ENCODE measurements around the gene FADD.
A peak's percentile ranks its signal among the peaks of the same experiment; 100 is the strongest.
"Not testable (repeated sequence)": the region's sequence is repeated elsewhere in the genome, so short reads cannot be mapped to it uniquely, and the experiment has no call there.

The FADD gene

GRCh38 chr11:70203751-70204465 lies 812 bp downstream of the FADD start:
- Histone ChIP-seq H3K4me1 (ENCODE audit: insufficient read depth, low read length) (peaks cover 15% of the 10 kb centered on the region), H2AFZ (ENCODE audit: low read depth, low read length) (peak overlapping the region; percentile 80), H3K4me3 (ENCODE audit: low read length) (peak overlapping the region; percentile 84), H3K27me3 (ENCODE audit: insufficient read depth, low read length) (no peaks in the 10 kb centered on the region), H3K36me3 (ENCODE audit: insufficient read depth, low read length) (peaks cover 24% of the 10 kb centered on the region), H3K9me3 (ENCODE audit: low read length) (no peaks in the 10 kb centered on the region)

GRCh38 chr11:70204466-70204799 lies 1.3 kb downstream of the FADD start:
- Histone ChIP-seq H3K4me3 (ENCODE audit: low read length) (peak overlapping the region; percentile 84), H3K9me3 (ENCODE audit: low read length) (no peaks in the 10 kb centered on the region), H2AFZ (ENCODE audit: low read depth, low read length) (no peak overlapping the region), H3K27me3 (ENCODE audit: insufficient read depth, low read length) (no peaks in the 10 kb centered on the region), H3K36me3 (ENCODE audit: insufficient read depth, low read length) (peaks cover 26% of the 10 kb centered on the region), H3K4me1 (ENCODE audit: insufficient read depth, low read length) (peaks cover 15% of the 10 kb centered on the region)

DNA sequence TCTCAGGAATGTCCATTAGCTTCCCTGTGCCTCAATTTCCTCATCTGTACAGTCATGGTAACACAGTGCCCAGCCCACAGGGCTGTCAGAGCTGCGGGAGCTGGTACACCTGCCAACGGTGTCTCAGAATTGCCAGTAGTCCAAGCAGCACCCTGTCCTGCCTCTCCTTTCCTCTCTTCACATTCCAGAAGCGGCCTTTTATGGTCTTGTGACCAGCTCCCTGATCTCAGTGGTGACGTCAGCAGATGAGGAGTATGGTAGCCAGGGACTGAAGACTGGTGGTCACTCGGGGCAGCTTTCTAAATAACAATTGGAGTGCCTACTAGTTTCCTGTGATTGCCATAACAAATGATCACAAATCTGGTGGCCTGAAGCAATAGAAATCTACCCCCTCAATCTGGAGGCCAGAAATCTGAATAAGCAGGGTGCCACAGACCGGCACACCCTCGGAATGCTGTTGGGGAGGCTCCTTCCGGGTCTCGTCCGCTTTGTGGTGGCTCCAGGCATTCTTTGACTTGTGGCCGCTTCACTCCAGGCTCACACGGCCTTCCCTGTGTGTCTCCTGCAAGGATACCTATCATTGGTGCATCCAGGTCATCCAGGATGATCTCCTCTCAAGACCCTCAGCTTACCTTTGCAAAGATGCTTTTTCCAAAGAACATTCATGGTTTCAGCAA lies 2.1 kb downstream of the FADD start:
- Histone ChIP-seq H3K36me3 (ENCODE audit: insufficient read depth, low read length) (peaks cover 26% of the 10 kb centered on the region), H3K27me3 (ENCODE audit: insufficient read depth, low read length) (no peaks in the 10 kb centered on the region), H3K9me3 (ENCODE audit: low read length) (no peaks in the 10 kb centered on the region), H2AFZ (ENCODE audit: low read depth, low read length) (no peak overlapping the region), H3K4me3 (ENCODE audit: low read length) (peak overlapping the region; percentile 0), H3K4me1 (ENCODE audit: insufficient read depth, low read length) (peaks cover 20% of the 10 kb centered on the region)

DNA sequence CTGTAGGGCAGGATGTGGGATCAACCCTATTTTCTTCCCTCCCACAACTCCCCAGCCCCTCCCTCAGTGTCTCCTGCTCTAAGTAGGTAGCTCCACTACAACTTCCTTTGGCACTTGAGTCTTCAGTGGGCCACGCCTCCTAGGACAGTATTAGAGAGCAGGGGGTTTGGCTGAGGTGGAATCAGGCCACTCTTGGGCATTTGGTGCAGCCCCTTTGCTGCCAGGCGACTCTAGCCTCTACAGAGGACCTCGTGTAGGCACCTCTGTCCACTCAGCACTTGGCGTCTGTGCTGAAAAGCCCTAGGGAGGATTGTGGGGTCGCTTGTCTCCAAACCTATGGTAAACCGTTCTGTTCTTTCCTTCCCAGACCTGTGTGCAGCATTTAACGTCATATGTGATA lies 2.7 kb downstream of the FADD start:
- H3K4me1 ChIP-seq (ENCODE audit: insufficient read depth, low read length), result peaks cover 25% of the 10 kb centered on the region
- no peak overlapping the region for H2AFZ ChIP-seq (ENCODE audit: low read depth, low read length)
- peaks cover 26% of the 10 kb centered on the region for H3K36me3 ChIP-seq (ENCODE audit: insufficient read depth, low read length)
- H3K27me3 ChIP-seq (ENCODE audit: insufficient read depth, low read length), result no peaks in the 10 kb centered on the region
- H3K9me3 ChIP-seq (ENCODE audit: low read length), result no peaks in the 10 kb centered on the region
- no peak overlapping the region for H3K4me3 ChIP-seq (ENCODE audit: low read length)

GRCh38 chr11:70206226-70206981 lies 3.3 kb downstream of the FADD start:
- no peak overlapping the region for H3K4me3 ChIP-seq (ENCODE audit: low read length)
- H3K27me3 ChIP-seq (ENCODE audit: insufficient read depth, low read length), result no peaks in the 10 kb centered on the region
- no peaks in the 10 kb centered on the region for H3K9me3 ChIP-seq (ENCODE audit: low read length)
- H3K4me1 ChIP-seq (ENCODE audit: insufficient read depth, low read length), result peaks cover 25% of the 10 kb centered on the region
- H3K36me3 ChIP-seq (ENCODE audit: insufficient read depth, low read length), result peaks cover 26% of the 10 kb centered on the region
- H2AFZ ChIP-seq (ENCODE audit: low read depth, low read length), result no peak overlapping the region

GRCh38 chr11:70206982-70207376 lies 3.9 kb downstream of the FADD start:
- Histone ChIP-seq H3K36me3 (ENCODE audit: insufficient read depth, low read length) (peaks cover 26% of the 10 kb centered on the region), H3K4me3 (ENCODE audit: low read length) (no peak overlapping the region), H3K27me3 (ENCODE audit: insufficient read depth, low read length) (no peaks in the 10 kb centered on the region), H3K4me1 (ENCODE audit: insufficient read depth, low read length) (peaks cover 25% of the 10 kb centered on the region), H3K9me3 (ENCODE audit: low read length) (no peaks in the 10 kb centered on the region), H2AFZ (ENCODE audit: low read depth, low read length) (no peak overlapping the region)

GRCh38 chr11:70207531-70208131 lies 4.5 kb downstream of the FADD start:
- H3K27me3 ChIP-seq (ENCODE audit: insufficient read depth, low read length), result no peaks in the 10 kb centered on the region
- H3K36me3 ChIP-seq (ENCODE audit: insufficient read depth, low read length), result peaks cover 26% of the 10 kb centered on the region
- H3K4me1 ChIP-seq (ENCODE audit: insufficient read depth, low read length), result peaks cover 25% of the 10 kb centered on the region
- H2AFZ ChIP-seq (ENCODE audit: low read depth, low read length), result no peak overlapping the region
- no peak overlapping the region for H3K4me3 ChIP-seq (ENCODE audit: low read length)
- H3K9me3 ChIP-seq (ENCODE audit: low read length), result no peaks in the 10 kb centered on the region

DNA sequence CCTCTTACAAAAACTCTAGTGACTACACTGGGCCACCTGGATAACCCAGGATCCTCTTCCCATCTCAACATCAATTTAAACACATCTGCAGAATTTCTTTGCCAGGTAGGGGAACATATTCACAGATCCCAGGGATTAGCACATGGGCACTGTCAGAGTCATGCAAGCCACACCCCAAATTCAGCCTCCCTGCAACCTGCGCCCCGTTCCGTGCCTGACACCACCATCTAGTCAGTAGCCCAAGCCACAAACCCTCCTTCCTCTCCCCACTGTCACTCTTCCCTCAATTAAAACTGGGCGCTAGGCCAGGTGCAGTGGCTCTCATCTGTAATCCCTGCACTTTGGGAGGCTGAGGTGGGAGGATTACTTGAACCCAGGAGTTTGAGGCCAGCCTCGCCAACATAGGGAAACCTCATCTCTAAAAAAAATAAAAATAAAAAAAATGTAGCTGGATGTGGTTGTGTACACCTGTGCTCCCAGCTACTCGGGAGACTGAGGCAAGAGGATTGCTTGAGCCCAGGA lies 6.4 kb downstream of the FADD start:
- H3K9me3 ChIP-seq (ENCODE audit: low read length), result no peaks in the 10 kb centered on the region
- H3K4me1 ChIP-seq (ENCODE audit: insufficient read depth, low read length), result peaks cover 15% of the 10 kb centered on the region
- H3K36me3 ChIP-seq (ENCODE audit: insufficient read depth, low read length), result peaks cover 26% of the 10 kb centered on the region
- no peak overlapping the region for H3K4me3 ChIP-seq (ENCODE audit: low read length)
- no peak overlapping the region for H2AFZ ChIP-seq (ENCODE audit: low read depth, low read length)
- no peaks in the 10 kb centered on the region for H3K27me3 ChIP-seq (ENCODE audit: insufficient read depth, low read length)

DNA sequence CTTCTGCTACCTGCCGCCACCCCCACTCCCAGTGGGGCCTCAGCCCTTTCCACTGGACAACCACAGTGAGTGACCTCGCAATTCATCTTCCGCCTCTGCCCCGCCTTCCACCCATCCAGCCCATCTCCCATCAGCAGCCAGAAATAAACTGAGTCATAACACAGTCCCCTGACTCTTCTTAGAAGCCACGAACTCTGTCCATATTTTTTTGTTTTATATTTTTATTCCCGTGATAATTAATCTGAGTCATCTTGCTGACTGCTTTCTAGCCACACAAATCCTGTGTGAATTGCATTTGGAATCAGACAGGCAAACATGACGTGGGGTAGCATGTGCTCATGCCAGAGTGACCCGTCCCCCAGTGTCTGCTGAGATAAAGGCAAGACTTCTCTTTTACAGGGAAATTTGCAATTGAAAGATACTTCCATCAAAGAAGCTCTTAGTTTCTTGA lies 7.0 kb downstream of the FADD start:
- Histone ChIP-seq H3K9me3 (ENCODE audit: low read length) (no peaks in the 10 kb centered on the region), H2AFZ (ENCODE audit: low read depth, low read length) (no peak overlapping the region), H3K4me3 (ENCODE audit: low read length) (no peak overlapping the region), H3K36me3 (ENCODE audit: insufficient read depth, low read length) (peaks cover 26% of the 10 kb centered on the region), H3K4me1 (ENCODE audit: insufficient read depth, low read length) (peaks cover 11% of the 10 kb centered on the region), H3K27me3 (ENCODE audit: insufficient read depth, low read length) (no peaks in the 10 kb centered on the region)

- Histone ChIP-seq H2AFZ (ENCODE audit: low read depth, low read length) (no peak overlapping the region), H3K4me3 (ENCODE audit: low read length) (no peak overlapping the region), H3K36me3 (ENCODE audit: insufficient read depth, low read length) (peaks cover 25% of the 10 kb centered on the region), H3K4me1 (ENCODE audit: insufficient read depth, low read length) (peaks cover 11% of the 10 kb centered on the region), H3K27me3 (ENCODE audit: insufficient read depth, low read length) (no peaks in the 10 kb centered on the region), H3K9me3 (ENCODE audit: low read length) (no peaks in the 10 kb centered on the region)
Observed at GRCh38 chr11:70210530-70210929, 7.4 kb downstream of the FADD start.

DNA sequence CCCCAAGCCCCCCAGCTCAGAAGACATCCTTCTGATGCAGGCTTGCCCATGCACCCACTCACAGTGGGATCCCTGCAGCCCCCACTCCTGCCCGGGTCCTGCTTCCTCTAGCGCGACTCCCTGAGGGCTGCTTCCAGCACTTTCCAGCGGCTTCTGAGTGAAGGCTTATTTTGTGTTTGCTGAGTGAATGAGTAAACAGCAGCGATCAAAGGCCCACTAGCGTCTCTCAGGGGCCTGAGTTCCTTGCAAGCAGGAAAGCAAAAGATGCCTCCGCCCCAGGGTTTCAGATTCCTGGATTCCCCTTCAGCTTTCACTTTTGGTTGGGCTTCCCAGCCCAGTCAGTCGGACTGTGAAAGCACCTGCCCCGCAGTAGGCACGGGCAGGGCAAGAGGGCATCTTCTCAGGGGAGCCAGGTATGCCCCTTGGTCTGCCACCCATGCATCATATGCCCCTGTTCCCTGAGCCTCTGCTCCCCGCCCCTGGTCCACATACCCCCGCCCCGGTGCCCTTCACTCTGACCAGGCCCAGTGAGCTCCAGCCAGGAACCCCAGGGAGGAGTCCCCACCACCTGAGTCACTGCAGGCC lies 9.2 kb downstream of the FADD start:
- Histone ChIP-seq H3K4me1 (ENCODE audit: insufficient read depth, low read length) (peaks cover 11% of the 10 kb centered on the region), H3K4me3 (ENCODE audit: low read length) (no peak overlapping the region), H3K27me3 (ENCODE audit: insufficient read depth, low read length) (no peaks in the 10 kb centered on the region), H3K9me3 (ENCODE audit: low read length) (no peaks in the 10 kb centered on the region), H3K36me3 (ENCODE audit: insufficient read depth, low read length) (peaks cover 7% of the 10 kb centered on the region), H2AFZ (ENCODE audit: low read depth, low read length) (no peak overlapping the region)

- not testable (repeated sequence) for H3K4me3 ChIP-seq (ENCODE audit: low read length); H3K4me1 ChIP-seq (ENCODE audit: insufficient read depth, low read length); H3K9me3 ChIP-seq (ENCODE audit: low read length); H3K36me3 ChIP-seq (ENCODE audit: insufficient read depth, low read length); H2AFZ ChIP-seq (ENCODE audit: low read depth, low read length); H3K27me3 ChIP-seq (ENCODE audit: insufficient read depth, low read length)
Observed at GRCh38 chr11:70217388-70217787, 14.3 kb downstream of the FADD start.

Data from neuron (in vitro differentiated cells).